Measurements from ENCODE around the gene NLRC3. TPM values are rescaled to one million over a fixed set of nuclear protein-coding genes. Genes with fewer than 3 reads are reported as not detected.

NLRC3 gene, protein sequence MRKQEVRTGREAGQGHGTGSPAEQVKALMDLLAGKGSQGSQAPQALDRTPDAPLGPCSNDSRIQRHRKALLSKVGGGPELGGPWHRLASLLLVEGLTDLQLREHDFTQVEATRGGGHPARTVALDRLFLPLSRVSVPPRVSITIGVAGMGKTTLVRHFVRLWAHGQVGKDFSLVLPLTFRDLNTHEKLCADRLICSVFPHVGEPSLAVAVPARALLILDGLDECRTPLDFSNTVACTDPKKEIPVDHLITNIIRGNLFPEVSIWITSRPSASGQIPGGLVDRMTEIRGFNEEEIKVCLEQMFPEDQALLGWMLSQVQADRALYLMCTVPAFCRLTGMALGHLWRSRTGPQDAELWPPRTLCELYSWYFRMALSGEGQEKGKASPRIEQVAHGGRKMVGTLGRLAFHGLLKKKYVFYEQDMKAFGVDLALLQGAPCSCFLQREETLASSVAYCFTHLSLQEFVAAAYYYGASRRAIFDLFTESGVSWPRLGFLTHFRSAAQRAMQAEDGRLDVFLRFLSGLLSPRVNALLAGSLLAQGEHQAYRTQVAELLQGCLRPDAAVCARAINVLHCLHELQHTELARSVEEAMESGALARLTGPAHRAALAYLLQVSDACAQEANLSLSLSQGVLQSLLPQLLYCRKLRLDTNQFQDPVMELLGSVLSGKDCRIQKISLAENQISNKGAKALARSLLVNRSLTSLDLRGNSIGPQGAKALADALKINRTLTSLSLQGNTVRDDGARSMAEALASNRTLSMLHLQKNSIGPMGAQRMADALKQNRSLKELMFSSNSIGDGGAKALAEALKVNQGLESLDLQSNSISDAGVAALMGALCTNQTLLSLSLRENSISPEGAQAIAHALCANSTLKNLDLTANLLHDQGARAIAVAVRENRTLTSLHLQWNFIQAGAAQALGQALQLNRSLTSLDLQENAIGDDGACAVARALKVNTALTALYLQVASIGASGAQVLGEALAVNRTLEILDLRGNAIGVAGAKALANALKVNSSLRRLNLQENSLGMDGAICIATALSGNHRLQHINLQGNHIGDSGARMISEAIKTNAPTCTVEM
- total RNA-seq = not detected in 2 replicates

DNA sequence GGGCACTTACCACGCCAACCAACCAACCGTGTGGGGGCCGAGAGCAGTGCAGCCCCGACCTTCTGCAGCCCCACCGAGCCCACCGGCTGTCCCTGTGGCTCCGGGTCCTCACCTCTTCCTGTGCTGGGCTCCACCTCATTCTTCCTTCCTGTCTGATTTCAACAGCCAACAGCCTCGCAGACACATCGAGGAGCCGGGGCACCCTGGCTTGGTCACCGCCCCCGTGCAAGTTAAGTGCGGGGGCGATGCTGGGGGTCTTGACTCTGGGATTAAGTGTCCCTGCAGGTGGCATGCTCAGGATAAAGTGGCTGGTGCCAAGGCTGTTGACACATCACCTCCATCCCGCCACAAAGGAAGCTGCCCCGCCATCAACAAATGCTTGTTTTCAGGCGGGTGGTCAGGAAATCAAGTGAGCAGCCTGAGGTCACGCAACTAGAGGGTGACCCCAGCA is at the start of gene NLRC3:
Gene NLRC3, minus strand, starts transcription at position 102 of the 451 bp plus-strand sequence. CDS start 12,367 bp downstream, outside the sequence.

DNA sequence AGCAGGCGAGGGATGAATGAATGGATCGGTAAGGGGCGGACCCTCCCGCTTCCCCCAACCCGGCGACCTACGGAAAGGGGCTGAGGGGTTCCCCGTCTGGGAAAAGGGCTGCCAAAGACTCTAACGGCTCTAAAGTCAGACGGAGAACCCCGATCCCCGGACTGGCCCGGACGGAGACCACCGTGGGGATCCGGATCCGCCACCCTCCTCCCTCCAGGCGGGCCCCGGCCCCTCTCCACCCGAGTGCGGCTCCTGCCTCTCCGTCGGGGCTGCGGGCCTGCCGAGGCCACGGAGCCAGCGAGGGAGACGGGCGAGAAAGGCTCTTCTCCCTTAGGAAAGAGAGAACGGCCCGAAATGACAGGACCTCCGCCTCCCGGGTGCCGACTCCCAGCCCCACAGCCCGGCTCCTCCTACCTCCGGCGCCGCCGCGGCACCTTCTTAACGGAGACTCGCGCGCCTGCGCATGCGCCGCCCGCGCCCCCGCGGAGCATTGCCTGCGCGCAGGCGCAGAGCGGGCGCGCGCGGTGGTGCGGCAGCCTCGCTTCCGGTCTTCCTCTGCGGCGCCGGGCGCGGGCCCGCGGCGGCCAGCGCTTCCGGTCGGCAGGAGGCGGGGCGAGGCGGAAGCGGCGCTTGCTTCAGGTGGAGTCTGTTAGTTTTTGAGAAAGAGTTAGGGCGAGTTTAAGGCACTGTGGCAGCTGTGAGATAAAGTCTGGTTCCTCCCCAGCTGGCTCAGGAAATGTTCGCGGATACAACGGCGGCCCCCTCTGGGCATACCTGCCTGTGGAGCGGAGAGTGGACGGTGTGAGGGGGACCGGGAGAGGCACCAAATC is 34.2 kb upstream of the NLRC3 start, which contains the start of gene SLX4:
Gene SLX4, minus strand, starts transcription at position 461 of the 830 bp plus-strand sequence. CDS start 2,642 bp downstream, outside the sequence.

DNA sequence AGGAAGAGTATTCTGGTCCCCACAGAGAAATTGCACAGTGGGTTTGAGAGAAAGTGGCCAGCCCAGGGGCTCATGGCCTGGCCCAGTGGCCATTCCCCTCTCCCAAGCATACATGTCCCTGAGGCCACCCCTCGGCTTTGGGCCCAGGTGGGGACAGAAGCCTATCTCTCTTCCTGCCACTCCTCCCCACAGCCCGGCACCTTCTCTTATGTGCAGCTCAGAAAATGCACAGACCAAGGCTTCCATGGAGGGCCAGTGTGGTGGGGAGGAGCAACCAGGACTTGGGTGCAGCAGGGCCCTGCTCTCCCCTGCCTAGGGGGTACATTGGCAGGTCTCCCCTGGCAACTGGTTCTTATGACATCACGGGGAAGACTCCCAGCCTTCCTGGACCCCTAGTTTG is 82.0 kb downstream of the NLRC3 start, which contains the start of gene C16orf90:
Gene C16orf90, minus strand, starts transcription at position 314 of the 400 bp plus-strand sequence. Its CDS starts 68 bp downstream, at position 246.

Other genes starting within 250 kb of the NLRC3 start
- gene OR2C1, start 221.5 kb downstream of the NLRC3 start, total RNA-seq = not detected in 2 replicates
- gene ZSCAN32, start 176.4 kb downstream of the NLRC3 start, total RNA-seq = 8.3 and 14.7 TPM in 2 replicates
- 4.9 and 5.6 TPM in 2 replicates for gene ZNF174, start 176.2 kb downstream of the NLRC3 start, total RNA-seq
- gene ZNF597, start 133.9 kb downstream of the NLRC3 start, total RNA-seq = 1.3 and 1.9 TPM in 2 replicates
- 14.4 and 18.9 TPM in 2 replicates for gene NAA60, start 133.7 kb downstream of the NLRC3 start, total RNA-seq
- not detected in 2 replicates for gene C16orf90, start 81.9 kb downstream of the NLRC3 start, total RNA-seq
- gene CLUAP1, start 76.4 kb downstream of the NLRC3 start, total RNA-seq = 6.5 and 12.2 TPM in 2 replicates
- gene SLX4, start 34.2 kb upstream of the NLRC3 start, total RNA-seq = 6.0 and 7.4 TPM in 2 replicates
- gene DNASE1, start 77.3 kb upstream of the NLRC3 start, total RNA-seq = 2.5 and 7.2 TPM in 2 replicates
- gene TRAP1, start 140.1 kb upstream of the NLRC3 start, total RNA-seq = 87.7 and 170 TPM in 2 replicates